CD4-positive, alpha-beta T cell (primary cell): ENCODE measurements around the gene SYTL3. TPM values are rescaled to one million over a fixed set of nuclear protein-coding genes. Genes with fewer than 3 reads are reported as not detected.

Experiments
- ATAC-seq: fragments of 200-7000 bp; cut with Tn5 transposase; one replicate; pipeline ENCODE4 v1.10.0; 2022; ENCODE audit warnings: mild to moderate bottlenecking; ENCODE audit not compliant: poor library complexity
- CTCF ChIA-PET: fragments of 350-600 bp; sonication (Branson Sonifier 250); formaldehyde crosslinking; loops from one replicate; lab custom pipeline; 2021; ENCODE audit warnings: antibody characterized with exemption, inconsistent platforms; lab: Charles Lee
- POLR2A ChIA-PET: fragments of 350-600 bp; sonication (Branson Sonifier 250); formaldehyde crosslinking; loops from one replicate; lab custom pipeline; 2021; ENCODE audit warnings: antibody characterized with exemption, inconsistent platforms; lab: Charles Lee
- DNase-seq, 14 experiments: peaks; one replicate each; pipeline ENCODE4 v3.0.0-alpha.2; 2013 to 2020; ENCODE audit warnings: mixed read lengths in 2 of 14
- H3K27ac ChIP-seq, 2 donors: one replicate each; pipeline versions ENCODE4 v1.5.1 to v1.7.0; 2013; ENCODE audit warnings: low read length in 2 of 2, low read depth in 1 of 2, mild to moderate bottlenecking in 1 of 2
- H3K27me3 ChIP-seq, 2 experiments: 1 replicate in 1 of 2; 2 replicates in 1 of 2; pipeline versions ENCODE4 v1.6.1 to v1.7.0; 2013; ENCODE audit warnings: low read length in 2 of 2, control low read depth in 1 of 2, mild to moderate bottlenecking in 1 of 2, moderate library complexity in 1 of 2; ENCODE audit not compliant: insufficient read depth in 2 of 2, control insufficient read depth in 1 of 2
- H3K36me3 ChIP-seq: one replicate; pipeline ENCODE4 v1.6.1; 2013; ENCODE audit warnings: low read length, control low read depth; ENCODE audit not compliant: insufficient read depth
- H3K4me1 ChIP-seq: one replicate; pipeline ENCODE4 v1.6.1; 2013; ENCODE audit warnings: low read length, control low read depth; ENCODE audit not compliant: insufficient read depth
- H3K4me3 ChIP-seq: one replicate; pipeline ENCODE4 v1.5.1; 2013; ENCODE audit warnings: mild to moderate bottlenecking, low read length, moderate library complexity
- H3K9me3 ChIP-seq, 2 experiments: 1 replicate in 1 of 2; 2 replicates in 1 of 2; pipeline versions ENCODE4 v1.6.1 to v1.7.0; 2013; ENCODE audit warnings: low read length in 2 of 2, mild to moderate bottlenecking in 2 of 2, control low read depth in 1 of 2, moderate library complexity in 1 of 2; ENCODE audit not compliant: control insufficient read depth in 1 of 2, insufficient read depth in 1 of 2
- H3K27ac Mint-ChIP-seq: one replicate; pipeline ENCODE4 v1.8.0; 2020; ENCODE audit warnings: mixed read lengths
- H3K27me3 Mint-ChIP-seq: one replicate; pipeline ENCODE4 v1.8.0; 2021; ENCODE audit warnings: mixed read lengths
- H3K36me3 Mint-ChIP-seq: one replicate; pipeline ENCODE4 v1.8.0; 2021; ENCODE audit warnings: low read depth, mixed read lengths
- H3K4me1 Mint-ChIP-seq: one replicate; pipeline ENCODE4 v1.8.0; 2021; ENCODE audit warnings: low read depth, mixed read lengths
- H3K4me3 Mint-ChIP-seq: one replicate; pipeline ENCODE4 v1.8.0; 2020; ENCODE audit warnings: mild to moderate bottlenecking, mixed read lengths
- H3K9me3 Mint-ChIP-seq: one replicate; pipeline ENCODE4 v1.8.0; 2020; ENCODE audit warnings: mixed read lengths
- intact Hi-C, 2 experiments: fragments of 100-400 bp; cut with DNase I in 1 of 2; cut with micrococcal nuclease in 1 of 2; formaldehyde crosslinking; loops; one replicate each; pipeline versions ENCODE4 v1.15.1 to v1.9.0; 2023 to 2025; cut with DNase I, micrococcal nuclease
- polyA plus RNA-seq, 2 donors: library from polyadenylated mRNA; unstranded; fragments of 120-200 nt; gene quantifications; one replicate each; pipeline ENCODE4 v1.2.1, GENCODE V29; 2013
- total RNA-seq, 174 experiments: library from RNA in 2 of 174; stranded (reverse) in 2 of 174; gene quantifications; one replicate each; pipeline ENCODE4 v1.2.3 and lab custom pipeline; 2021 to 2026
- TF ChIP-seq, protein P1 (sequence below): fragments of 200-600 bp; IDR thresholded peaks from one replicate; pipeline ENCODE4 v1.8.0; 2022; ENCODE audit warnings: antibody characterized with exemption, mild to moderate bottlenecking

SYTL3 gene, protein sequence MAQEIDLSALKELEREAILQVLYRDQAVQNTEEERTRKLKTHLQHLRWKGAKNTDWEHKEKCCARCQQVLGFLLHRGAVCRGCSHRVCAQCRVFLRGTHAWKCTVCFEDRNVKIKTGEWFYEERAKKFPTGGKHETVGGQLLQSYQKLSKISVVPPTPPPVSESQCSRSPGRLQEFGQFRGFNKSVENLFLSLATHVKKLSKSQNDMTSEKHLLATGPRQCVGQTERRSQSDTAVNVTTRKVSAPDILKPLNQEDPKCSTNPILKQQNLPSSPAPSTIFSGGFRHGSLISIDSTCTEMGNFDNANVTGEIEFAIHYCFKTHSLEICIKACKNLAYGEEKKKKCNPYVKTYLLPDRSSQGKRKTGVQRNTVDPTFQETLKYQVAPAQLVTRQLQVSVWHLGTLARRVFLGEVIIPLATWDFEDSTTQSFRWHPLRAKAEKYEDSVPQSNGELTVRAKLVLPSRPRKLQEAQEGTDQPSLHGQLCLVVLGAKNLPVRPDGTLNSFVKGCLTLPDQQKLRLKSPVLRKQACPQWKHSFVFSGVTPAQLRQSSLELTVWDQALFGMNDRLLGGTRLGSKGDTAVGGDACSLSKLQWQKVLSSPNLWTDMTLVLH
- total RNA-seq: 10 to 100 TPM; 41.2 to 42.7 TPM
- polyA plus RNA-seq (2013, experiment 1 of 2): 21.6 TPM
- polyA plus RNA-seq (2013, experiment 2 of 2): 24.2 TPM
- total RNA-seq (lab: John Stamatoyannopoulos, UW): 9.8 to 389 (median 50.6) reads per million in 172 experiments

DNA sequence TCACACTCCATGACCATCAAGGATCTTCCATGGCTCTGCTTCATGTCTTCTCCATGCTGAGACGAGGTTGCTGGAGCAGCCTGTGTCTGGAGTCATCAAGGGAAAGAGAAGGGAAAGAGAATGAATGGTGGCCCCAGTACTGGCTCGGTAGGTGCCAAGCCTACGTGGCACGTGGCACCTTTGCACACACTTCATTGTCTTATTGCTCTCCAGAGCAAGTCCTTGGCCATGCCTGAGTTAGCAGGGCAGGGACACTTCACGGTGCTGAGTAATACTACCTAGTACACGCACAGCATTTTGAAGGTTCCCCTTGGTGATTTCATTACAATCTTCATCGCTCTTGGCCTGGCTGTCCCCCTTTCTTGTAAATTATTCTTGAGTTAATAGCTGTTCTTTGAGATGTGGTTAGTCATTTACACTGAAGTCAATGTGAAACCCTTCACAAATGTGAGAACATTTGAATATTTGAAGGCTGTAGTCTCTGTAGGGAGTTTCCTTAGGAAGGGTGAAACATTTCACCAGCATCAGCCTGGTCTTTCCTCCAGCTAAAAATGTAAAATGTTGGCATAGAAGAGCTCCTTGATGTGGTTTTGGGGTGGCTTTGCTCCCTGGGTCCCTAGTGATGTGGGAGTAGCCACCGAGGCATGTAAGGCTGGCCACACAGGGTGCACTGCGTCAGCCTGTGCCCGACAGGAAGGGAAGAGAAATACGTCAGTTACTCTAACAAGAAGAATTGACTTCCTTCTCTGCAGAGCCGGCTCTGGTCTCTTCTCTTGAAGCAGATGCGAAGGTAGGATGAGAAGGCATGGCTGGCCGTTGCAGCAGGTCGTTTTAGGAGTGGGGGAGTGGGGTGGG, at the start of gene SYTL3:
SYTL3 (plus strand) TSS at position 766 of the 855 bp plus-strand sequence. CDS start 13,215 bp downstream, outside the sequence.
- DNase-seq (peak in 13 of 14 experiments; percentile 39 to 95 (median 70)), ATAC-seq (peak; percentile 60)
- H3K4me3 Mint-ChIP-seq: peak within 1 kb of the TSS; percentile 85
- peaks cover 34% of the 10 kb centered on the region for H3K36me3 Mint-ChIP-seq
- Histone ChIP-seq H3K27me3 (no peaks in the 10 kb centered on the region), H3K9me3 (no peaks in the 10 kb centered on the region), H3K27ac (peak within 1 kb of the TSS; percentile 60), H3K4me3 (peak within 1 kb of the TSS; percentile 43), H3K36me3 (peaks cover 6% of the 10 kb centered on the region), H3K4me1 (peaks cover 67% of the 10 kb centered on the region)
- H3K27me3 Mint-ChIP-seq: no peaks in the 10 kb centered on the region
- H3K4me1 Mint-ChIP-seq: peaks cover 60% of the 10 kb centered on the region
- CTCF ChIA-PET: interaction anchor here (1.1 to 4.1 kb wide), 5 partner anchors 9 to 393 kb away, joined by 3 to 22 read pairs (median 5); no protein-coding TSS in a partner anchor
- TF ChIP-seq, protein P1, sequence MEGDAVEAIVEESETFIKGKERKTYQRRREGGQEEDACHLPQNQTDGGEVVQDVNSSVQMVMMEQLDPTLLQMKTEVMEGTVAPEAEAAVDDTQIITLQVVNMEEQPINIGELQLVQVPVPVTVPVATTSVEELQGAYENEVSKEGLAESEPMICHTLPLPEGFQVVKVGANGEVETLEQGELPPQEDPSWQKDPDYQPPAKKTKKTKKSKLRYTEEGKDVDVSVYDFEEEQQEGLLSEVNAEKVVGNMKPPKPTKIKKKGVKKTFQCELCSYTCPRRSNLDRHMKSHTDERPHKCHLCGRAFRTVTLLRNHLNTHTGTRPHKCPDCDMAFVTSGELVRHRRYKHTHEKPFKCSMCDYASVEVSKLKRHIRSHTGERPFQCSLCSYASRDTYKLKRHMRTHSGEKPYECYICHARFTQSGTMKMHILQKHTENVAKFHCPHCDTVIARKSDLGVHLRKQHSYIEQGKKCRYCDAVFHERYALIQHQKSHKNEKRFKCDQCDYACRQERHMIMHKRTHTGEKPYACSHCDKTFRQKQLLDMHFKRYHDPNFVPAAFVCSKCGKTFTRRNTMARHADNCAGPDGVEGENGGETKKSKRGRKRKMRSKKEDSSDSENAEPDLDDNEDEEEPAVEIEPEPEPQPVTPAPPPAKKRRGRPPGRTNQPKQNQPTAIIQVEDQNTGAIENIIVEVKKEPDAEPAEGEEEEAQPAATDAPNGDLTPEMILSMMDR: no peak
- intact Hi-C loops: loop anchor here (1.0 to 10.0 kb wide), 5 partner anchors 38 to 1275 kb away; partner anchors contain the start of gene TMEM181 (in 1 of the 2)
- POLR2A ChIA-PET: interaction anchor here (0.8 to 2.9 kb wide), 8 partner anchors 8 to 323 kb away, joined by 3 to 10 read pairs (median 4); no protein-coding TSS in a partner anchor
- no peaks in the 10 kb centered on the region for H3K9me3 Mint-ChIP-seq
- H3K27ac Mint-ChIP-seq: peak within 1 kb of the TSS; percentile 91

DNA sequence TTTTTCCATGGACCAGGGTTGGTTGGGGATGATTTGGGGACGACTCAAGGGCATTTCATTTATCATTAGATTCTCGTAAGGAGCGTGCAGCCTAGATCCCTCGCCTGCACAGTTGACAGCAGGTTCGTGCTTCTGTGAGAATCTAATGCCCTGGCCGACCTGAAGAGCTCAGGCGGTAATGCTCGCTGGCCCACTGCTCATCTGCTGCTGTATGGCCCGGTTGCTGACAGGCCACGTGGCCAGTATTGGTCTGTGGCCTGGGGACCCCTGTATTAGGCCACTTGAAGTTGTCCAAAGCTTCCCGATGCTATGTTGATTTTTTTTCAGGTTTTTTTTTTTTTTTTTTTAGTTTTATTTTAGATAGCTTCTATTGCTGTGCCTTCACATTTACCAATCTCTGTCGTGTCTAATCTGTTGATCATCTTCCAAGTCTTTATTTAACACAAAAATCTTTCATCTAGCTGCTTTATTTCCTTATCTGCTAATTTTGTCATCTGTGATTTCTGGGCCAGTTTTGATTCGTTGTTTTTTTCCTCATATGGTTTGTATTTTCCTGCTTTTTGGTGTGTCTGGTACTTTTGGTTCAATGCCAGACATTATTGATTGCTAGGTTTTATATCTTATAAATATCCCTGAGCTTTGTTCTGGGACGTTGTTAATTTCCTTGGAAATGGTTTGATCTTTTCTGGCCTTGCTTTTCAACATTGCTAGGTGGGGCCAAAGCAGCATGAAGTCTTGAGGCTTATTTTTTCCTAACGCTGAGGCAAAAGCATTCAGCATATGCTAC, 46.4 kb upstream of the SYTL3 start:
- TF ChIP-seq, protein P1: no peak
- POLR2A ChIA-PET: no interaction called here
- intact Hi-C loops: loop anchor here in 1 of 2 experiments (2.0 kb wide), 1 partner anchor 383 kb away; no protein-coding TSS in a partner anchor
- Histone ChIP-seq H3K27ac (no peak overlapping the region), H3K4me1 (no peaks in the 10 kb centered on the region), H3K27me3 (no peaks in the 10 kb centered on the region), H3K36me3 (peaks cover 77% of the 10 kb centered on the region), H3K9me3 (no peaks in the 10 kb centered on the region), H3K4me3 (no peak overlapping the region)
- DNase-seq (no peak), ATAC-seq (no peak)
- H3K4me3 Mint-ChIP-seq: no peak overlapping the region
- H3K36me3 Mint-ChIP-seq: peaks cover 69% of the 10 kb centered on the region
- CTCF ChIA-PET: interaction anchor here (1.2 kb wide), 1 partner anchor 389 kb away, joined by 5 read pairs; no protein-coding TSS in a partner anchor
- H3K9me3 Mint-ChIP-seq: no peaks in the 10 kb centered on the region
- H3K27ac Mint-ChIP-seq: no peak overlapping the region
- peaks cover 5% of the 10 kb centered on the region for H3K4me1 Mint-ChIP-seq
- no peaks in the 10 kb centered on the region for H3K27me3 Mint-ChIP-seq
